B cell (primary cell): ENCODE results near the gene TARBP2. TPM values are rescaled to one million over a fixed set of nuclear protein-coding genes. Genes with fewer than 3 reads are reported as not detected.

Experiments
- ATAC-seq: fragments of 200-7000 bp; cut with Tn5 transposase; one replicate; pipeline ENCODE4 v1.10.0; 2021; ENCODE audit warnings: low read depth, mild to moderate bottlenecking, moderate number of reproducible peaks, moderate library complexity
- CTCF ChIA-PET: fragments of 350-600 bp; sonication (Branson Sonifier 250); formaldehyde crosslinking; loops from one replicate; lab custom pipeline; 2021; ENCODE audit warnings: antibody characterized with exemption, inconsistent platforms; lab: Charles Lee
- POLR2A ChIA-PET: fragments of 350-600 bp; sonication (Branson Sonifier 250); formaldehyde crosslinking; loops from one replicate; lab custom pipeline; 2021; ENCODE audit warnings: antibody characterized with exemption; lab: Charles Lee
- DNase-seq: peaks from one replicate; pipeline ENCODE4 v3.0.0; 2013
- H2AFZ ChIP-seq: 2 replicates; pipeline ENCODE4 v1.6.1; 2012; ENCODE audit warnings: mild to moderate bottlenecking, low read depth, low read length; ENCODE audit not compliant: insufficient read depth, poor library complexity, severe bottlenecking
- H3K27ac ChIP-seq, 2 donors: 1 replicate in 1 of 2; 2 replicates in 1 of 2; pipeline ENCODE4 v1.5.1; 2012 to 2013; ENCODE audit warnings: low read length in 2 of 2, mild to moderate bottlenecking in 2 of 2, moderate library complexity in 1 of 2
- H3K27me3 ChIP-seq, 4 experiments: fragments of 200-600 bp in 1 of 4; sonication (generic) in 1 of 4; replicated peaks in 1 of 4; 1 replicate in 2 of 4; 2 replicates in 2 of 4; pipeline versions ENCODE4 v1.6.1 to v1.7.0; 2013 to 2016; ENCODE audit warnings: low read length in 3 of 4, mild to moderate bottlenecking in 2 of 4, mixed read lengths in 1 of 4, moderate library complexity in 1 of 4; ENCODE audit not compliant: insufficient read depth in 4 of 4, control insufficient read depth in 3 of 4; ENCODE audit errors: control extremely low read depth in 1 of 4
- H3K36me3 ChIP-seq, 2 experiments: replicated peaks in 1 of 2; 1 replicate in 1 of 2; 2 replicates in 1 of 2; pipeline versions ENCODE4 v1.6.1 to v1.7.1; 2013; ENCODE audit warnings: low read length in 1 of 2; ENCODE audit not compliant: insufficient read depth in 2 of 2, control insufficient read depth in 1 of 2; ENCODE audit errors: control extremely low read depth in 1 of 2, extremely low read depth in 1 of 2
- H3K4me1 ChIP-seq, 2 donors: fragments of 200-600 bp in 1 of 2; sonication (generic) in 1 of 2; 1 replicate in 1 of 2; 2 replicates in 1 of 2; pipeline versions ENCODE4 v1.5.1 to v1.6.1; 2013 to 2017; ENCODE audit warnings: low read length in 2 of 2; ENCODE audit not compliant: control insufficient read depth in 2 of 2, insufficient read depth in 2 of 2
- H3K4me2 ChIP-seq: replicated peaks from 2 replicates; pipeline ENCODE3; 2012; ENCODE audit warnings: mild to moderate bottlenecking, low read depth, low read length; ENCODE audit not compliant: poor library complexity, severe bottlenecking
- H3K4me3 ChIP-seq, 5 experiments: fragments of 200-600 bp in 1 of 5; sonication (generic) in 1 of 5; 1 replicate in 3 of 5; 2 replicates in 2 of 5; pipeline versions ENCODE4 v1.5.1 to v1.7.0; 2011 to 2016; ENCODE audit warnings: low read length in 4 of 5, mild to moderate bottlenecking in 4 of 5, low read depth in 2 of 5, control low read depth in 1 of 5, moderate library complexity in 1 of 5; ENCODE audit not compliant: insufficient read depth in 1 of 5; ENCODE audit errors: control extremely low read depth in 1 of 5, extremely low read depth in 1 of 5
- H3K79me2 ChIP-seq: fragments of 200-600 bp; sonication (generic); one replicate; pipeline ENCODE4 v1.6.0; 2016; ENCODE audit warnings: low read length; ENCODE audit not compliant: control insufficient read depth, insufficient read depth
- H3K9ac ChIP-seq: fragments of 200-600 bp; sonication (generic); 2 replicates; pipeline ENCODE4 v1.6.1; 2017; ENCODE audit warnings: mild to moderate bottlenecking, low read length, moderate library complexity
- H3K9me3 ChIP-seq, 3 donors: one replicate each; pipeline versions ENCODE4 v1.6.1 to v1.7.1; 2013; ENCODE audit warnings: low read length in 2 of 3; ENCODE audit not compliant: control insufficient read depth in 2 of 3, insufficient read depth in 1 of 3; ENCODE audit errors: control extremely low read depth in 1 of 3
- H4K20me1 ChIP-seq: 2 replicates; pipeline ENCODE4 v1.6.0; 2012; ENCODE audit warnings: mild to moderate bottlenecking, low read length; ENCODE audit not compliant: insufficient read depth, control insufficient read depth, poor library complexity, severe bottlenecking
- H3K27ac Mint-ChIP-seq: one replicate; pipeline ENCODE4 v1.8.0; 2021; ENCODE audit warnings: mixed read lengths
- H3K27me3 Mint-ChIP-seq: one replicate; pipeline ENCODE4 v1.8.0; 2021; ENCODE audit warnings: mixed read lengths
- H3K4me1 Mint-ChIP-seq: one replicate; pipeline ENCODE4 v1.8.0; 2021; ENCODE audit warnings: mixed read lengths
- H3K4me3 Mint-ChIP-seq: one replicate; pipeline ENCODE4 v1.8.0; 2021; ENCODE audit warnings: mixed read lengths
- H3K9me3 Mint-ChIP-seq: one replicate; pipeline ENCODE4 v1.8.0; 2022; ENCODE audit warnings: mixed read lengths; ENCODE audit not compliant: insufficient read depth
- CTCF ChIP-seq: fragments of 200-600 bp; IDR thresholded peaks from one replicate; pipeline ENCODE4 v1.8.0; 2022; ENCODE audit warnings: antibody characterized with exemption, mild to moderate bottlenecking
- EZH2 ChIP-seq: IDR thresholded peaks from 2 replicates; pipeline ENCODE4 v1.6.1; 2012; ENCODE audit warnings: borderline replicate concordance, low read depth, mild to moderate bottlenecking, moderate library complexity, low read length; ENCODE audit not compliant: insufficient read depth, poor library complexity, severe bottlenecking
- WGBS: methylation state at CpG from one replicate; pipeline ENCODE4 v1.1.5; 2013; ENCODE audit warnings: missing lambda C conversion rate; ENCODE audit not compliant: insufficient coverage; 5-methylcytosine and 5-hydroxymethylcytosine counted together
- intact Hi-C: fragments of 100-400 bp; cut with micrococcal nuclease; formaldehyde crosslinking; loops from one replicate; pipeline ENCODE4 v1.10.0; 2022
- polyA plus RNA-seq: library from polyadenylated mRNA; depleted of rRNA; stranded (reverse); fragments of >200 nt; gene quantifications from 2 replicates; pipeline ENCODE4 v1.2.3, GENCODE V29; 2012
- total RNA-seq, 2 donors: library from RNA; stranded (reverse); fragments of 120-200 nt in 1 of 2; gene quantifications; 1 replicate in 1 of 2; 2 replicates in 1 of 2; pipeline versions ENCODE4 v1.2.3 to v1.2.4, GENCODE V29; 2013 to 2022

The TARBP2 gene
- total and polyA plus RNA-seq, 2 donors (not counting 1 experiment from before 2014, with no cell fraction given) = 41.6 to 47.2 TPM

GRCh38 chr12:53524476-53524875, 23.4 kb downstream of the TARBP2 start:
- intact Hi-C loops = no loop called here
- H3K79me2 ChIP-seq = no peaks in the 10 kb centered on the region
- no peak overlapping the region for H3K27ac Mint-ChIP-seq
- DNase-seq (no peak), ATAC-seq (no peak)
- no peak overlapping the region for H2AFZ ChIP-seq
- no peaks in the 10 kb centered on the region for H3K9me3 ChIP-seq
- no peak overlapping the region for H3K4me3 ChIP-seq
- H3K4me2 ChIP-seq = no peak overlapping the region
- no peaks in the 10 kb centered on the region for H3K4me1 Mint-ChIP-seq
- H3K9ac ChIP-seq = no peak overlapping the region
- H3K27ac ChIP-seq = no peak overlapping the region
- TF ChIP-seq EZH2 = no peak
- no peak for TF ChIP-seq CTCF
- WGBS = 97% methylated on average over 6 of the region's 13 CpGs
- peaks cover 13 to 63% of the 10 kb centered on the region in 2 experiments for H3K36me3 ChIP-seq
- ChIA-PET CTCF (no interaction called here), POLR2A (no interaction called here)
- no peaks in the 10 kb centered on the region for H3K27me3 Mint-ChIP-seq
- no peaks in the 10 kb centered on the region for H3K4me1 ChIP-seq
- no peaks in the 10 kb centered on the region for H4K20me1 ChIP-seq
- H3K4me3 Mint-ChIP-seq = no peak overlapping the region
- H3K9me3 Mint-ChIP-seq = no peaks in the 10 kb centered on the region
- H3K27me3 ChIP-seq = no peaks in the 10 kb centered on the region

DNA sequence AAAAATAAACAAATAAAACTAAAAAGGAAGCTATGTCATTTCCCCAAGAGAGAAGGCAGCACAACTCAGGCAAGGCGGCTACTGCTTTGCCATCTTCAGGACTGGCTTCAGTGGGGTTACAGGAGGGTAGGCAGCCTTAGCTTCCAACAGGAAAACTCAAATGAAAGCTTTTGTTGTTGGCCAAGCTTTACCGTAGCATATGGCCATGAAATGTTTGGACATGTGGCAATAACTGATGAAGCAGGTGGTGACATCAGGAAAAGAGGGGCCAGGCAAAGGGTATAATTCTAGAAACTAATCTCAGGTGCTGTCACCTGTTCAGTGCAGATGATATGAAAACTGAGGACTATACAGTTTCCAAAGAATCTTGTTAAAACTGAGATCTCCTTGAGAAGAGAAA, 29.0 kb downstream of the TARBP2 start:
- no peak overlapping the region for H3K4me3 Mint-ChIP-seq
- intact Hi-C loops = no loop called here
- POLR2A ChIA-PET = no interaction called here

More for the DNA sequence above, 29.0 kb downstream of the TARBP2 start:
- no peak for DNase-seq
- no peak overlapping the region for H3K27ac Mint-ChIP-seq
- Histone ChIP-seq H3K4me3 (no peak overlapping the region), H3K9me3 (no peaks in the 10 kb centered on the region), H3K27ac (no peak overlapping the region), H3K4me1 (no peaks in the 10 kb centered on the region), H3K4me2 (no peak overlapping the region), H3K79me2 (no peaks in the 10 kb centered on the region), H4K20me1 (no peaks in the 10 kb centered on the region), H3K27me3 (no peaks in the 10 kb centered on the region), H2AFZ (no peak overlapping the region), H3K36me3 (peaks cover 13 to 69% of the 10 kb centered on the region in 2 experiments), H3K9ac (no peak overlapping the region)
- H3K4me1 Mint-ChIP-seq = no peaks in the 10 kb centered on the region
- TF ChIP-seq EZH2 (no peak), CTCF (no peak)
- CTCF ChIA-PET = no interaction called here
- 100% methylated on average over 2 of the region's 2 CpGs for WGBS
- H3K9me3 Mint-ChIP-seq = no peaks in the 10 kb centered on the region
- H3K27me3 Mint-ChIP-seq = no peaks in the 10 kb centered on the region
- no peak for ATAC-seq
